Panc1 (cell line): ENCODE results near the gene PMPCA. TPM values are rescaled to one million over a fixed set of nuclear protein-coding genes. Genes with fewer than 3 reads are reported as not detected.

Experiments used
- ATAC-seq: fragments of 200-7000 bp; cut with Tn5 transposase; 2 replicates; pipeline ENCODE4 v1.9.1; 2020; ENCODE audit warnings: mild to moderate bottlenecking, moderate library complexity
- BruUV-seq: library from RNA; stranded (reverse); fragments of 400-500 nt; replicated peaks from 2 replicates; lab custom pipeline; 2021; lab: Mats Ljungman, UMichigan
- CTCF ChIA-PET: fragments of 300-600 bp; sonication (Branson Sonifier 250); formaldehyde crosslinking; loops from one replicate; lab custom pipeline; 2022; ENCODE audit warnings: antibody characterized with exemption; lab: Charles Lee
- POLR2A ChIA-PET: fragments of 300-600 bp; sonication (Branson Sonifier 250); formaldehyde crosslinking; loops from one replicate; lab custom pipeline; 2022; ENCODE audit warnings: antibody characterized with exemption; lab: Charles Lee
- DNase-seq: peaks from one replicate; pipeline ENCODE4 v3.0.0-alpha.2; 2010; ENCODE audit warnings: low read depth, low spot score
- H3K27ac ChIP-seq: 2 replicates; pipeline ENCODE4 v1.5.1; 2011; ENCODE audit warnings: mild to moderate bottlenecking, low read length, inconsistent platforms
- H3K27me3 ChIP-seq: fragments of 200-500 bp; sonication (Bioruptor generic); 2 replicates; pipeline ENCODE4 v1.6.0; 2014; ENCODE audit warnings: low read length, inconsistent platforms; ENCODE audit not compliant: control insufficient read depth, insufficient read depth
- H3K36me3 ChIP-seq: fragments of 200-500 bp; sonication (Bioruptor generic); 2 replicates; pipeline ENCODE4 v1.5.1; 2014; ENCODE audit warnings: inconsistent platforms, mild to moderate bottlenecking, low read length, moderate library complexity; ENCODE audit not compliant: control insufficient read depth, insufficient read depth
- H3K4me1 ChIP-seq: 2 replicates; pipeline ENCODE4 v1.5.1; 2011; ENCODE audit warnings: inconsistent platforms, mild to moderate bottlenecking, low read length, moderate library complexity; ENCODE audit not compliant: control insufficient read depth, insufficient read depth
- H3K4me3 ChIP-seq, 2 experiments: 2 replicates each; pipeline ENCODE4 v1.5.1; 2011 to 2012; ENCODE audit warnings: low read depth in 2 of 2, low read length in 2 of 2, mild to moderate bottlenecking in 2 of 2, inconsistent platforms in 1 of 2, moderate library complexity in 1 of 2
- H3K9me3 ChIP-seq: fragments of 200-500 bp; sonication (Bioruptor generic); 2 replicates; pipeline ENCODE4 v1.5.1; 2014; ENCODE audit warnings: low read depth, mild to moderate bottlenecking, inconsistent platforms, low read length, moderate library complexity; ENCODE audit not compliant: control insufficient read depth, insufficient read depth
- CTCF ChIP-seq: fragments of 450-650 bp; IDR thresholded peaks from 2 replicates; pipeline ENCODE4 v1.5.1; 2017; ENCODE audit warnings: mild to moderate bottlenecking
- POLR2AphosphoS5 ChIP-seq: IDR thresholded peaks from 2 replicates; pipeline ENCODE4 v1.6.1; 2012; ENCODE audit warnings: mild to moderate bottlenecking, low read depth, low read length, moderate library complexity
- REST ChIP-seq, 2 experiments: IDR thresholded peaks; 2 replicates each; pipeline ENCODE4 v1.6.1; 2011 to 2012; ENCODE audit warnings: low read depth in 2 of 2, control low read depth in 1 of 2, low read length in 1 of 2, mild to moderate bottlenecking in 1 of 2, moderate library complexity in 1 of 2; ENCODE audit not compliant: insufficient read depth in 1 of 2
- SIN3A ChIP-seq: IDR thresholded peaks from 2 replicates; pipeline ENCODE4 v1.6.1; 2012; ENCODE audit warnings: low read depth, mild to moderate bottlenecking, low read length, moderate library complexity, borderline replicate concordance; ENCODE audit not compliant: insufficient read depth
- TCF7L2 ChIP-seq: IDR thresholded peaks from 2 replicates; pipeline ENCODE4 v1.6.1; 2011; ENCODE audit warnings: mild to moderate bottlenecking, low read depth, low read length, inconsistent platforms
- in situ Hi-C: cut with HindIII; loops from 2 replicates; pipeline ENCODE4 v1.10.0; 2016; ENCODE audit warnings: low sequenced_read_pairs, low pct_unique_long_range_greater_than_20kb
- intact Hi-C: fragments of 100-400 bp; cut with micrococcal nuclease; formaldehyde crosslinking; loops from one replicate; pipeline ENCODE4 v1.10.0; 2022; ENCODE audit not compliant: unreplicated experiment
- total RNA-seq: library from RNA; stranded (reverse); gene quantifications from one replicate; pipeline ENCODE4 v1.2.1, GENCODE V29; 2021; ENCODE audit not compliant: unreplicated experiment

The PMPCA gene
- total RNA-seq, 1 experiment from 2014 or later: 60.9 TPM

GRCh38 chr9:136455043-136456002 lies 44.9 kb downstream of the PMPCA start:
- ChIA-PET POLR2A (no interaction called here), CTCF (no interaction called here)
- Histone ChIP-seq H3K27ac (no peak overlapping the region), H3K27me3 (no peaks in the 10 kb centered on the region), H3K4me3 (no peak overlapping the region), H3K36me3 (peaks cover 5% of the 10 kb centered on the region), H3K9me3 (no peaks in the 10 kb centered on the region), H3K4me1 (no peaks in the 10 kb centered on the region)
- intact Hi-C loops: no loop called here
- no TSS peak for BruUV-seq
- DNase-seq (no peak), ATAC-seq (peak; percentile 43; the same call in 1 of the 2 replicates)
- TF ChIP-seq POLR2AphosphoS5 (no peak), REST (IDR thresholded peaks at IDR 0.05; ENCODE audit: insufficient read depth in 1 of 2, low read depth in 2 of 2, low read length in 1 of 2) (no peak), TCF7L2 (no peak), CTCF (no peak), SIN3A (no peak)
- in situ Hi-C loops: no loop called here

GRCh38 chr9:136456258-136456657 lies 45.8 kb downstream of the PMPCA start:
- no peak for ATAC-seq
- Histone ChIP-seq H3K27me3 (no peaks in the 10 kb centered on the region), H3K9me3 (no peaks in the 10 kb centered on the region), H3K36me3 (peaks cover 5% of the 10 kb centered on the region), H3K27ac (no peak overlapping the region), H3K4me3 (no peak overlapping the region), H3K4me1 (no peaks in the 10 kb centered on the region)
- in situ Hi-C loops: no loop called here
- TF ChIP-seq POLR2AphosphoS5 (no peak), CTCF (no peak), TCF7L2 (no peak), SIN3A (no peak), REST (IDR thresholded peaks at IDR 0.05; ENCODE audit: insufficient read depth in 1 of 2, low read depth in 2 of 2, low read length in 1 of 2) (no peak)
- ChIA-PET POLR2A (no interaction called here), CTCF (no interaction called here)
- intact Hi-C loops: no loop called here
- no peak for DNase-seq
- BruUV-seq: no TSS peak
